GM18511 (cell line): Measurements from ENCODE around the gene EPN2.
"Not testable (repeated sequence)": the region's sequence is repeated elsewhere in the genome, so short reads cannot be mapped to it uniquely, and the experiment has no call there.

Experiments
- ATAC-seq: cut with Tn5 transposase; IDR thresholded peaks from one replicate; pipeline ENCODE4 v1.9.1; 2021; ENCODE audit warnings: mild to moderate bottlenecking, moderate library complexity; ENCODE audit not compliant: unreplicated experiment

EPN2 gene

DNA sequence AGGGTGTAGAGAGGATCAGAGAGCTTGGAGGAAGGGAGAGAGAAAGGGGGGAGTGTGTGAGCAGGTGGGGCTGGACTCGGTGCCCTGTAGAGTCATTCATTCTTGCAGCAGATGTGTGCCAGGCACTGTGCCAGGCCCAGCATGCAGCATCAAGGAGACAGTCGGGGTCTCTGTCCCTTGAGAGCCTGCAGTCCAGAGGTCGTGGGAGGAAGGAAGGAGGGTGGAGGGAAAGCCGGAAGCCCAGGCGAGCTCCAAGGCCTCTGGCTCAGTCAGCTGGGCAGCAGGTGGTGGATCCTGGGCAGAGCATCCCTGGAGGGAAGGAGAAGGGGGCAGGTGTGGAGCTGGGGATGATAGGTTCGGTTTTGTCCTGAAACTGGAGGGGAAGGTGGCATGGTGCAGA lies 27.5 kb downstream of the EPN2 start:
- ATAC-seq, result no peak

GRCh38 chr17:19265755-19266154 lies 28.6 kb downstream of the EPN2 start:
- no peak for ATAC-seq

DNA sequence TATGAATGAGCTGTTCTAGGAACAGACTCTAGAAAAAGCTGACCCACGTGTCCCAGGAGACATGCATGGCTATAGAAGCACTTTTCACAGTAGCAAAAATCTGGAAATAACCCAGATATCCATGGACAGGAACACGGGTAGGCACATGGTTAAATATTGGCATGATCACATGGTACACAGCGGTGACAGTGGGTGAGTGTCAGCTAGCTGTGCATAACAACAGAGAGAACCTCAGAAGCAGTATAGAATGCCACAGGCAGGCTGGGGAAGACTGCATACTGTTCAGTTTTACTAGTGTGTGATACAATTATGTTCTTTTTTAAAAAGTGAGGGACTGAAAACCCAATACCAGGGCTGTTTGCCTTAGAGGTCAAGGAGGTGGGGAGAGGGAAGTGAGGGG lies 31.4 kb downstream of the EPN2 start:
- no peak for ATAC-seq

DNA sequence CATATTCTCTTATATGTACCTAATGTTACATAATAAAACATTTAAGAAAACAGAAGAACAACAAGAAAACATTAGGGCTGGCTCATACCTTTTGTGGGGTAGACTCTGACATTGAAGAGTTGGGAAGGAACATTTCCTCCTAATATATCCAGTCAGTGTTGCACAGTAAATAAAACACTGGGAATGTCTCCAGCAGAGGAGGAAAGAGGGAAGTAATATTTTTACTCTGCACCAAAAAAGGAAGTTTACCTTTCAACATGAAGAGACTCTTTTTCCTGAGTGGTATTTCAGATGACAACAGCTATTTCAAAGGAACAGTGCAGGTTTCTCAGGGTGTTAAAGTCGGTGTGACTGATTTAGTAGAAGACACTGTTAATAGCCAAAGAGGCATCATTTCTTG lies 31.9 kb downstream of the EPN2 start:
- ATAC-seq, result no peak

GRCh38 chr17:19269641-19270040 lies 32.5 kb downstream of the EPN2 start:
- ATAC-seq, result no peak

- no peak for ATAC-seq
These were observed 33.2 kb downstream of the EPN2 start for GRCh38 chr17:19270347-19270703.

- ATAC-seq, result peak; percentile 84
These were observed 33.8 kb downstream of the EPN2 start for GRCh38 chr17:19270704-19271611.

DNA sequence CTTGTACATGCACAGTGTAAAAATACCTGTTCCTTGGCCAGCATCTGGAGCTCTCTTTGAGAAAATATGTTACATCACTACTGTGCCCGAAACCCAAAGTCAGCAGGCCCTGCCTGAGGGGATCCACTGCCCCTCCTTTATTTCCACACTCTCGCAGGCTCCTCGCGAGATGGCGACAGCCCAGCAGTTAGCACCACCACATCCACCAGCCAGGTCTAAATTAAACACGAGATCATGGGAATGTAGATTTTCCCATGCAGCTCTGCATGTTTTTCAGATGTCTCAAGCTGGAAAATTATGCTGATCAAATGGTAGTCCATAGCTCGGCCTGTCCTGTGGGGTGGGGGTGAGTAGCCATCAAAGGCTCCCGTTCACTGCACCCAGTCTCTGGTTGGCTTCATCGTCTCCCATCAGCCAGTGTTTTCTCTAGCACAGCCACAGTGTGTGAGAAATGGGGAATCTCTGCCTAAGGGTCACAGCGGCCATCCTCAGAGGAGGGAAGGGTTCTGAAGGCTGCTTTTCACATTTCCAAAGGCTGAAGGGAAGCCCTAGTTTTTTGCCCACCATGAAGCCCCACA lies 34.7 kb downstream of the EPN2 start:
- no peak for ATAC-seq

DNA sequence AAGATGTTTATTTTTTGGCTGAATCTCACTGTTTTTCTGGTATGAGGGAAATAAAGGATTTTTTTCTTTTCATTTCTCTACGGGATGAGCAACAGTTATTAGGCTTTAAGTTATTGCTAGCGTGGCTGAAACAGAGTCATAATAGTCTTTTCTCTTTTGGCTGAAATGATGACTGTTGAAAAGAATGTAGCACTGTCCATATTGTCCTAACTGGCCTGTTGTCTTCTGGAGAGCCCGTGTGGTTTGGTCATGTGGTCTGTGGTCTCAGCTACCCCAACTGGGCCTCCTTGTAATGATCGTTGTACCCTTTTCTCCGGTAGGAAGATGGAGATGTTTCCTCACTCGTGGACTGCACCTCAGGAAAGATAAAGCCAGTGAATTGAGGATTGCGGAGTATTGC lies 36.6 kb downstream of the EPN2 start:
- ATAC-seq, result no peak

GRCh38 chr17:19274893-19275292 lies 37.7 kb downstream of the EPN2 start:
- no peak for ATAC-seq

DNA sequence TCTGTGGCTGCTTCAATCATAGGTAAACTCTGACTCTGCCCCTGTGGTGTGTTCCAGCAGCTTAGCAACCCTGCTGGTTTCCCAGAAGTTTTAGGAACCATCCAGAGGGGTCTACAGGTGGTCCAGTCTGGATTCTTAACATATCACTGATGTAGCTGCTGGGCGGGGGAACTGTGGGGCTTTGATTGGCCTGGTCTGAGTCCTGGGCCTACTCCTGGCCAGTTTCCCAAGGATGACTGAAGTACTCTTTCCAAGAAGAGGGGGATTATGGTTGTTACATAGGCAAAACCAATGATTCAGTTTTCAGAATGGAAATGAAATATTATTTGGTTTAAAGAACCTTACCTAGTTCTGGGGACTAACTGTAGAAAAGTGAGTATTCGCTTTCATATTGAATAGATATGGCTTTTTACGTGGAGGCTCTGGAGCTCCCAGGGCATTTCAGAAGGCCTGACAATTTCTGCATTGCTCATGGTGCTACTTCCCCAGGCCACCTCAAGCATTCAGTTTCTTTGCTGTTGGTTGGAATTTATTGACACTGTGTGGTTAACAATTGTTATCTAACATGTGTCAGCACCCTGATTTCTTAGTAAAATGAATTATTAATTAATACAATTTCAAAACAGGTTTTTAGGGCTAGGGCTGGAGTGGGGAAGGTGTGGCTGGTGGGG lies 38.4 kb downstream of the EPN2 start:
- ATAC-seq, result no peak

- not testable (repeated sequence) for ATAC-seq
These were observed 41.1 kb downstream of the EPN2 start for GRCh38 chr17:19278284-19278683.

GRCh38 chr17:19278729-19279128 lies 41.6 kb downstream of the EPN2 start:
- no peak for ATAC-seq

- no peak for ATAC-seq
These were observed 44.0 kb downstream of the EPN2 start for GRCh38 chr17:19281161-19281560.

GRCh38 chr17:19284005-19284959 lies 47.1 kb downstream of the EPN2 start:
- ATAC-seq, result no peak

DNA sequence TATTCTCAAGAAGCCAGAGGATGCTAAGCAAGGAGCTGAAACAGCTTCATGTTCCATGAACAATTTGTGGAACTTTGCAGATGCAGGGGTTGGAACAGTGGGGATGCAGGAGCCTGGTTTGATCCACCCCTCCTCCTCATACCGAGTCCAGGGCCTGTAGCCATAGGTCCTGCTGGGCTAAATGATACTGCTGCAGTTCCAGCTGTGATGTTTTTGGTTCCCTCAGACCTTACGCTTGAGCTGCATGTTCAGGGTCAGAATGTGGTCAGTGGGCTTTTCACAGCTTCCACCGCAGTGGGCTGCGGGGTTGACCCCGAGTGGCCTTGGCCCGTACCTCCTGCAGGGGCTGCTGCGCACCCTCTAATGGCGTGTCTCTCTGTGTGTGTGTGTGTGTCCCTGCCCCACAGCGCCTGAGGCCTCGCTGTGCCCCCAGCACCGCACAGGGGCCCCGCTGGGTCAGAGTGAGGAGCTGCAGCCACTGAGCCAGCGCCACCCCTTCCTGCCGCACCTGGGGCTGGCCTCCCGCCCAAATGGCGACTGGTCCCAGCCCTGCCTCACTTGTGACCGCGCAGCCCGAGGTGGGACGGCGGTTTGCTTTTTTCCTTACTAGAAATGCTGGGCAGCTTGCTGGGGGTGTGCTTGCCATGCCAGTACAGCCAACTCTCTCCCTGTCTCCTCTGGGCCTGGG lies 48.2 kb downstream of the EPN2 start:
- ATAC-seq, result no peak

DNA sequence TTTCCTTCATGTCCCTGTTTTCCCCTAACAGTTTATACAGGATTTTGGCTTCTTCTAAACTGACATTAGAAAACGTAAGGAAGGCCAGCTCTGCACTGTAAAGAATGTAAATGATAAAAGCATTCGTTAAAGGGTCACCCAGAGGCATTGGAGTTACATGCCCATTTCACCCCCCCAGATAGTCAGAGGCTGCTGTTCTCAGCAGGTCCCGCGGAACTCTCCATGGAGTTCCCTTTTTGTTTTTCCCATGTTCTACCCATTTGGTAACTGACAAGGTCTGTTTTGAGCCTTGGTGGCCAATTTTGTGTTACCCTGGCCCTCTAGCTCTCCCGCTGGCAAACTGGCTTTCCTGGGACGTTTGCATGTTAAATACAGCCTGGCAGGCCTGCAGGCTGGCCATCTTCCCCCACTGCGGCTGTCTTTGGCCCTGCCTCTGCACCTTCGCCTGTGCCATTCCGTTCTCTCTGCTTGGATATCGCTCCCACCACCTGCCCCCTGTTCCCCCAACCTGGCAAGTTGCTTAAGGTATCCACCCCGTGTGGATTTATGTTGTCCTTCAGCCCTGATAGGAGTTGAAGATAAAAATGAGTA lies 49.7 kb downstream of the EPN2 start:
- ATAC-seq, result no peak

DNA sequence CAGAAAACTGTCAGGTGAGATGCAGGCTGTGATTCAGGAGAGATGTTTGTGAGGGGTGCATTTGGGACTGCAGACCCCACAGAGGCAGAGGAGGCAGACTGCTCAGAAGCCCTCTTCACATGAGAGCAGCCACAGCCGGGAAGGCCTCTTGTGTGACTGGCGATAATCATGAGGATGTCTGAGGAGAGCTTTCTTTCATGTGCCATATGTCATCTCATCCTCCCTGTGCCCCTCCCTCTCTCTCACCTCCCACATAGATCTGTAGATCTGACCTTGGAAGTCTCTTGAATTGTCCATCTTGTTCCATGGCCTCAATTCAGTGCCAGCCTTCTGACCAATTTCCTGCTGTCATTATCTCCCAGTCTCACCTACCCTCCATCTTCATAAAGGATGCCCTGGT lies 50.5 kb downstream of the EPN2 start:
- no peak for ATAC-seq

DNA sequence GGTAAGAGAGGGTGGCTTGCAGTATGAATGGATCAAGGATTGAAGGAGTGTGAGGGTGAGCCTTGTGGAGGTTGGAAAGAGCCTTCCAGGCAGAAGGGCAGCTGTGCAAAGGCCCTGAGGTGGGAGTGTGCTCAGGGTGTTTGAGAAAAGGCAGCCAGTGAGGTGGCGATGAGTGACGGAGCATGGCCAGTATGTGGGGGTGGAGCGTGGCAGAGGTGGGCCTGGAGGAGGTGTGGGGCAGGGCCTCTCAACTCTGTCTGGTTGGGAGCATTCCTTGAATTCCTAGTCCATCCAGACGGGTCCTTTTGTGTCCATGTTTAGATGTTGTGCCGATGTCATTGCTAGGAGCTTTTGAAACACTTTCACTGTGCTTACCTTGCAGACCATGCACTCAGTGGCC lies 51.3 kb downstream of the EPN2 start:
- no peak for ATAC-seq
